ENCODE data around the gene ZNF280A. TPM values are rescaled to one million over a fixed set of nuclear protein-coding genes. Genes with fewer than 3 reads are reported as not detected.

The ZNF280A gene, protein sequence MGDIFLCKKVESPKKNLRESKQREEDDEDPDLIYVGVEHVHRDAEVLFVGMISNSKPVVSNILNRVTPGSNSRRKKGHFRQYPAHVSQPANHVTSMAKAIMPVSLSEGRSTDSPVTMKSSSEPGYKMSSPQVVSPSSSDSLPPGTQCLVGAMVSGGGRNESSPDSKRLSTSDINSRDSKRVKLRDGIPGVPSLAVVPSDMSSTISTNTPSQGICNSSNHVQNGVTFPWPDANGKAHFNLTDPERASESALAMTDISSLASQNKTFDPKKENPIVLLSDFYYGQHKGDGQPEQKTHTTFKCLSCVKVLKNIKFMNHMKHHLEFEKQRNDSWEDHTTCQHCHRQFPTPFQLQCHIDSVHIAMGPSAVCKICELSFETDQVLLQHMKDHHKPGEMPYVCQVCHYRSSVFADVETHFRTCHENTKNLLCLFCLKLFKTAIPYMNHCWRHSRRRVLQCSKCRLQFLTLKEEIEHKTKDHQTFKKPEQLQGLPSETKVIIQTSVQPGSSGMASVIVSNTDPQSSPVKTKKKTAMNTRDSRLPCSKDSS
- not detected in 2 replicates for total RNA-seq

GRCh38 chr22:22520020-22520656, at the start of gene ZNF280A:
TSS of gene ZNF280A (minus strand) at chr22:22520270. CDS start at chr22:22515630, 4,640 bp downstream.

DNA sequence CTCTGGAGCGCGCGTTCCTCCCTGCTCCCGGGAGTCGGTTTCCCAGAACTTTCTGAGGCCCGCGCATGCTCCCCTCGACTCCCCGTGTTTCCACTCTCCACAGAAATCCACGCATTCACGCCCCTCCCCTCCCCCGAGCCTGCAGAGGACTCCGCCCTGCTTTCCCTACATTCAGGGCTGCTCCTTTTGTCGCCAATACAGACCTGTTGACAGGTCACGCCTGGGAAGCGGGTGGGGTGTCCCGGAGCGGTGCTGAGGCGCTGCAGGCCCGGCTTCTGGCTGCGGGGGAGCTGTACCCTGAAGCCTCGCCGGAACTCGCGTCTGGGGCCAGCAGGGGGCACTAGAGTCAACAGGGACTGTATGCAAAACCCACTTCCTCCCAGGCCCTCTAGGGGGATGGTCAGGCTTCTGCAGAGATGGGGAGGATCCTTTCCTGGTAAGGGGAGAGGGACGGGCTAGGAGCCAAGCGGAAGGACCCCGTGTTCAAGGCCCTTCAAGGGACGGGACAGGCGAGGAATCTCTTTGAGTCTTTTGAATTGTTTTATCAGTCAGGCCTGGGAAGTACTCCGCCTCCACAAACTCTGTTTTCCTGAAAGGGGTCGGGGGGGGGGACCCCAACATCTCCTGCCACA, 39.0 kb upstream of the ZNF280A start, which contains the start of gene PRAME:
Gene PRAME, minus strand, starts transcription at position 294 of the 632 bp plus-strand sequence. CDS start 2,433 bp downstream, outside the sequence.

GRCh38 chr22:22508274-22509176, 11.5 kb downstream of the ZNF280A start, which contains the start of gene ZNF280B:
TSS of gene ZNF280B (minus strand) at chr22:22508742. CDS start at chr22:22489398, 19,344 bp downstream.

Other genes with a start within 250 kb of the ZNF280A start
- 0.97 and 1.4 TPM in 2 replicates for gene ZNF280B, start 11.5 kb downstream of the ZNF280A start, total RNA-seq
- gene PRAME, start 39.0 kb upstream of the ZNF280A start, total RNA-seq = not detected in 2 replicates
- gene GGTLC2, start 124.3 kb upstream of the ZNF280A start, total RNA-seq = not detected in 2 replicates